Tibial nerve (tissue), 4 donors: ENCODE data around the gene TTPAL. TPM values are rescaled to one million over a fixed set of nuclear protein-coding genes. Genes with fewer than 3 reads are reported as not detected.
A peak's percentile ranks its signal among the peaks of the same experiment; 100 is the strongest.

ENCODE experiments used
- DNase-seq, 2 donors: peaks; one replicate each; pipeline ENCODE4 v3.0.0-alpha.2; 2019; ENCODE audit warnings: low spot score in 2 of 2
- H3K27ac ChIP-seq, 4 donors: fragments of 200-600 bp; sonication (generic) in 3 of 4; one replicate each; pipeline ENCODE4 v1.5.1; 2017 to 2019; ENCODE audit warnings: mild to moderate bottlenecking in 1 of 4
- H3K27me3 ChIP-seq, 2 donors: fragments of 200-600 bp; sonication (generic) in 1 of 2; one replicate each; pipeline versions ENCODE4 v1.5.1 to v1.6.0; 2017 to 2019
- H3K36me3 ChIP-seq, 3 donors: fragments of 200-600 bp; sonication (generic); one replicate each; pipeline ENCODE4 v1.5.1; 2018 to 2019
- H3K4me1 ChIP-seq, 4 donors: fragments of 200-600 bp; sonication (generic) in 3 of 4; one replicate each; pipeline ENCODE4 v1.5.1; 2017 to 2019
- H3K4me3 ChIP-seq, 4 donors: fragments of 200-600 bp; sonication (generic) in 3 of 4; one replicate each; pipeline ENCODE4 v1.5.1; 2017 to 2019; ENCODE audit warnings: mild to moderate bottlenecking in 1 of 4, moderate library complexity in 1 of 4
- H3K9me3 ChIP-seq, 4 donors: fragments of 200-600 bp; sonication (generic) in 3 of 4; one replicate each; pipeline ENCODE4 v1.5.1; 2017 to 2019
- CTCF ChIP-seq, 5 experiments: fragments of 200-600 bp in 3 of 5; fragments of 450-650 bp in 2 of 5; sonication (generic) in 3 of 5; IDR thresholded peaks; one replicate each; pipeline ENCODE4 v1.5.1; 2016 to 2019; ENCODE audit warnings: antibody characterized with exemption in 5 of 5, mild to moderate bottlenecking in 3 of 5, moderate library complexity in 2 of 5
- EP300 ChIP-seq, 2 donors: sonication (generic); formaldehyde crosslinking; IDR thresholded peaks; one replicate each; pipeline ENCODE4 v1.6.1; 2017; ENCODE audit warnings: antibody characterized with exemption in 2 of 2, mild to moderate bottlenecking in 1 of 2
- POLR2A ChIP-seq, 2 donors: fragments of 450-650 bp; IDR thresholded peaks; one replicate each; pipeline ENCODE4 v1.6.1; 2017; ENCODE audit warnings: antibody characterized with exemption in 2 of 2, mild to moderate bottlenecking in 2 of 2, moderate library complexity in 2 of 2
- WGBS, 2 donors: methylation state at CpG; one replicate each; pipeline ENCODE4 v1.1.5; 2018; 5-methylcytosine and 5-hydroxymethylcytosine counted together
- total RNA-seq, 4 donors: library from RNA; depleted of rRNA; stranded (reverse); fragments of >200 nt; gene quantifications; one replicate each; pipeline ENCODE4 v1.1.0, GENCODE V29; 2016

TTPAL gene
- total RNA-seq, 4 donors from 2014 or later = 13.0 to 23.7 (median 16.9) TPM

DNA sequence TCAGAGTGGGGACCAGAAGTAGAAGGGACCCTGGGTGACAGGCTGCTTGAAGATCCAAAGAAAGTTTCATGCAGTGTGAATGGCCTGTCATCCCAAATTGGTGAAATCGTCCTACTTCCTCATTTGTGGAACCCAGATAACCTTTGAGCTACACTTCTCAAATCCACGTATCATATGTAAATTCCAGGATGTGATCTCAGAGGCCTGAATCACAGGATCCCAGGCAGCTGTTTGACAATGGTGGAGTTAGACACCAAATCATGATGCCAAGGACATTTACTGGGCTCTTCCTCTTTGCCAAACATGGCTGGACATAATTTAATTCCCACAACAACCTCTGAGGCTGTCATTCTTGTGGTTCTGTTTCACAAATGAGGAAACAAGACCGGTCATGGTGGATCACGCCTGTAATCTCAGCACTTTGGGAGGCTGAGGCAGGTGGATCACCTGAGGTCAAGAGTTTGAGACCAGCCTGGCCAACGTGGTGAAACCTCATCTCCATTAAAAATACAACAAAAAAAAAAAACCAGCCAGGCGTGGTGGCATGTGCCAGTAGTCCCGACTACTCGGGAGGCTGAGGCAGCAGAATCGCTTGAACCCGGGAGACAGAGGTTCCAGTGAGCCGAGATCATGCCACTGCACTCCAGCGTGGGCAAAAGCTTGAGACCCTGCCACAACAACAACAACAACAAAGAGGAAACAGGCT, 39.9 kb upstream of the TTPAL start:
- no peaks in the 10 kb centered on the region for H3K9me3 ChIP-seq
- DNase-seq = no peak
- peak overlapping the region in 1 of 4 donors; percentile 50 for H3K27ac ChIP-seq
- H3K4me1 ChIP-seq = no peaks in the 10 kb centered on the region
- WGBS, 2 donors = 71 to 76% methylated on average over 12 of the region's 12 CpGs
- no peak overlapping the region for H3K4me3 ChIP-seq
- TF ChIP-seq CTCF (IDR thresholded peaks at IDR 0.05) = no peak
- TF ChIP-seq POLR2A (IDR thresholded peaks at IDR 0.05) = no peak
- TF ChIP-seq EP300 (IDR thresholded peaks at IDR 0.05) = no peak
- no peaks in the 10 kb centered on the region for H3K36me3 ChIP-seq
- peaks cover 0 to 8% of the 10 kb centered on the region in 2 donors for H3K27me3 ChIP-seq

GRCh38 chr20:44436393-44436792, 39.3 kb upstream of the TTPAL start:
- no peak overlapping the region for H3K4me3 ChIP-seq
- no peaks in the 10 kb centered on the region for H3K36me3 ChIP-seq

DNA sequence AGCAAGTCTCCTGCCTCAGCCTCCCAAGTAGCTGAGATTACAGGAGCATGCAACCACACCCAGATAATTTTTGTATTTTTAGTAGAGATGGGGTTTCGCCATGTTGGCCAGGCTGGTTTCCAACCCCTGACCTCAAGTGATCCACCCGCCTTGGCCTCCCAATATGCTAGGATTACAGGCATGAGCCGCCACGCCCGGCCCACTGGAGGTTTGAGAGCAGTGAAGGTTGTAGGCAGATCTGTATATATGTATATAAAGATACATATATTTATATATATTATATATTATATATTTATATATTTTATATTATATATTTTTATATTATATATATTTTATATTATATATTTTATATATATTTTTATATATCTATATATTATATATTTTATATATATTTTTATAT, 38.2 kb upstream of the TTPAL start:
- H3K9me3 ChIP-seq = no peaks in the 10 kb centered on the region
- H3K4me1 ChIP-seq = no peaks in the 10 kb centered on the region
- peaks cover 0 to 8% of the 10 kb centered on the region in 2 donors for H3K27me3 ChIP-seq
- H3K4me3 ChIP-seq = no peak overlapping the region
- WGBS, 2 donors = 93% methylated on average over 5 of the region's 5 CpGs
- no peak for TF ChIP-seq EP300 (IDR thresholded peaks at IDR 0.05)
- no peak for TF ChIP-seq CTCF (IDR thresholded peaks at IDR 0.05)
- no peak for TF ChIP-seq POLR2A (IDR thresholded peaks at IDR 0.05)
- no peak overlapping the region for H3K27ac ChIP-seq
- no peak for DNase-seq
- no peaks in the 10 kb centered on the region for H3K36me3 ChIP-seq

More at GRCh38 chr20:44436393-44436792, 39.3 kb upstream of the TTPAL start:
- 71 to 76% methylated on average over 12 of the region's 12 CpGs for WGBS, 2 donors
- no peak for TF ChIP-seq POLR2A (IDR thresholded peaks at IDR 0.05)
- no peak for TF ChIP-seq CTCF (IDR thresholded peaks at IDR 0.05)
- TF ChIP-seq EP300 (IDR thresholded peaks at IDR 0.05) = no peak
- no peaks in the 10 kb centered on the region for H3K9me3 ChIP-seq
- no peaks in the 10 kb centered on the region for H3K4me1 ChIP-seq
- H3K27me3 ChIP-seq = peaks cover 0 to 8% of the 10 kb centered on the region in 2 donors
- peak overlapping the region in 1 of 4 donors; percentile 50 for H3K27ac ChIP-seq
- no peak for DNase-seq

- H3K27ac ChIP-seq = no peak overlapping the region
- no peaks in the 10 kb centered on the region for H3K4me1 ChIP-seq
- peaks cover 0 to 8% of the 10 kb centered on the region in 2 donors for H3K27me3 ChIP-seq
- H3K4me3 ChIP-seq = no peak overlapping the region
- 94% methylated on average over 4 of the region's 4 CpGs for WGBS, 2 donors
- H3K9me3 ChIP-seq = no peaks in the 10 kb centered on the region
- TF ChIP-seq CTCF (IDR thresholded peaks at IDR 0.05) = no peak
- TF ChIP-seq EP300 (IDR thresholded peaks at IDR 0.05) = no peak
- no peaks in the 10 kb centered on the region for H3K36me3 ChIP-seq
- no peak for DNase-seq
Observed at GRCh38 chr20:44438782-44439181, 36.9 kb upstream of the TTPAL start.

GRCh38 chr20:44439318-44439717, 36.4 kb upstream of the TTPAL start:
- Histone ChIP-seq H3K36me3 (no peaks in the 10 kb centered on the region), H3K27me3 (peaks cover 0 to 8% of the 10 kb centered on the region in 2 donors), H3K27ac (no peak overlapping the region), H3K9me3 (no peaks in the 10 kb centered on the region), H3K4me3 (no peak overlapping the region), H3K4me1 (no peaks in the 10 kb centered on the region)
- TF ChIP-seq EP300 (IDR thresholded peaks at IDR 0.05) = no peak
- 65 to 66% methylated on average over 2 of the region's 2 CpGs for WGBS, 2 donors
- DNase-seq = no peak
